ENCODE measurements around the gene SRPK2.
A peak's percentile ranks its signal among the peaks of the same experiment; 100 is the strongest.
"Not testable (repeated sequence)": the region's sequence is repeated elsewhere in the genome, so short reads cannot be mapped to it uniquely, and the experiment has no call there.

SRPK2 gene

GRCh38 chr7:105267244-105267643 lies 121.5 kb downstream of the SRPK2 start:
- no peak for DNase-seq (ENCODE audit: low read depth, low spot score)

- DNase-seq (ENCODE audit: low read depth, low spot score): no peak
These were observed 124.0 kb downstream of the SRPK2 start for GRCh38 chr7:105264707-105265106.

- no peak for DNase-seq (ENCODE audit: low read depth, low spot score)
These were observed 127.0 kb downstream of the SRPK2 start for GRCh38 chr7:105261689-105262088.

- DNase-seq (ENCODE audit: low read depth, low spot score): not testable (repeated sequence)
These were observed 128.4 kb downstream of the SRPK2 start for GRCh38 chr7:105260201-105260871.

GRCh38 chr7:105258919-105259318 lies 129.8 kb downstream of the SRPK2 start:
- not testable (repeated sequence) for DNase-seq (ENCODE audit: low read depth, low spot score)

- no peak for DNase-seq (ENCODE audit: low read depth, low spot score)
These were observed 131.4 kb downstream of the SRPK2 start for GRCh38 chr7:105257338-105257737.

DNA sequence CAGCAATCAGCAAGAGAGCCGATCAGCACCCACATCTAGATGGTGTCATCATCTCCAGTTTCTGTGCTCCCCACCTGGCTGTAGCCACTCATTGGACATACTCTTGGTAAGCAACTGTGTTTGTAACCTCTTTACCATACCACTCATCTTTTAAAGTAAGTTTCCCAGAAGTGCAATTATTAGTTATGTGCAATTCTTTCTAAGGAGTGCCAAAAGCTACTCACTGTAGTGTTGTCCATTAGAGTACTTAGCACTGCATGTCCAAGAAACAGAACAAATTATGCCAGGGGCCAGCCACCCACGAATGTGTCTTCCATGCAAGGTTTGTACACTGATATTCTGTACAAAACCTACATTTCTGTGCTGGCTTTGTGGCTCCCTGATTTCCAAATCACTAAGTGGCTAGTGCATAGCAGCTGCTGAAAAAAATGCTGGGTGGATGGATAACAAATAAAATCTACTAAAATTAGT lies 131.9 kb downstream of the SRPK2 start:
- no peak for DNase-seq (ENCODE audit: low read depth, low spot score)

DNA sequence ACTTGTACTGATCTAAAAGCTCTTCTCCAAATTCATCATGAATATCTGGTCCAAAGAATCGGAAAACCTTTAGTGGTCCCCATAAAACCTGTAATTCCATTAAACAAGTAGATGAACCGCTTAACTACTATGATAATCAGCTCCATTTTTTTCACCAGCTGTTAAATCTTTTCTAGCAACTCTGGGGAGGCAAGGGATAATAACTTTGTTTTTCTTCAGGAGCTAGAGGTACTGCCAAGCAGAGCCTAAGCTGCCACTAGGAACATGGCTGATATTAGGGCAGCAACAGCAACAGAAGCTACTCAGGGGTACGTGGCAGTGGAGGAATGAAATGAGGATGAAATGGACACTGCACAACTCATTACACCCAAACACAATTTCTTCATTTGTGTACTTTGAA lies 138.0 kb downstream of the SRPK2 start:
- DNase-seq (ENCODE audit: low read depth, low spot score): no peak

- DNase-seq (ENCODE audit: low read depth, low spot score): no peak
These were observed 138.5 kb downstream of the SRPK2 start for GRCh38 chr7:105250239-105250638.

GRCh38 chr7:105249216-105249615 lies 139.5 kb downstream of the SRPK2 start:
- no peak for DNase-seq (ENCODE audit: low read depth, low spot score)

DNA sequence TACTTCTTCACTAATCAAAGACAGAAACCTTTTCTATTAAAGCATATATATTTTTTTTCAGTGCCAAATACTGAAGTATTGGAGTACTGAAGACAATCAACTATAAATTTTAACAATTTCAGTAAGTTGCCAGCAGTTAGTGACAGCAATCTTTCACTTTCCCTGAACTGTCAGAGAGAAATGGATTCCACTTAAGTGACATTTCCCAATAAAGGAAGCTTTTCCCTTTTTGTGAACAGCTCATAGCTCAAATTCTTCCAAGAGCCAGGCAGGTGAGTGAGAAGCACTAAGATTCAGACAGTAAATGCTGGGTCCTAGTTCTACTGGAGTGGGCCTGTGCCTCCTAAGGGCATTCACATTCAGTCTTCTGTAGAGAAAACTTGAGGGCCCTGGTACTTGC lies 142.0 kb downstream of the SRPK2 start:
- no peak for DNase-seq (ENCODE audit: low read depth, low spot score)

GRCh38 chr7:105246256-105246655 lies 142.5 kb downstream of the SRPK2 start:
- no peak for DNase-seq (ENCODE audit: low read depth, low spot score)

GRCh38 chr7:105245398-105246114 lies 143.2 kb downstream of the SRPK2 start:
- no peak for DNase-seq (ENCODE audit: low read depth, low spot score)

DNA sequence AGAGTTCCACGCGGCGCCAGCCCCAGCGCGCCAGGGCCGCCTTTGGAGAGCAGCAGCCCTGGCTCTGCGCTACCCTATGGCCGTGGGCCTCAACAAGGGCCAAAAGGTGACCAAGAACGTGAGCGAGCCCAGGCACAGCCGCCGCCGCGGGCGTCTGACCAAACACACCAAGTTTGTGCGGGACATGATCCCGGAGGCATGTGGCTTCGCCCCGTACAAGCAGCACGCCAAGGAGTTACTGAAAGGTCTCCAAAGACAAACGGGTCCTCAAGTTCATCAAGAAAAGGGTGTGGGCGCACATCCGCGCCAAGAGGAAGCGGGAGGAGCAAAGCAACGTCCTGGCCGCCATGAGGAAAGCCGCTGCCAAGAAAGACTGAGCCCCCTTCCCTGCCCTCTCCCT lies 144.1 kb downstream of the SRPK2 start:
- DNase-seq (ENCODE audit: low read depth, low spot score): no peak

GRCh38 chr7:105241198-105241597 lies 147.5 kb downstream of the SRPK2 start:
- no peak for DNase-seq (ENCODE audit: low read depth, low spot score)

DNA sequence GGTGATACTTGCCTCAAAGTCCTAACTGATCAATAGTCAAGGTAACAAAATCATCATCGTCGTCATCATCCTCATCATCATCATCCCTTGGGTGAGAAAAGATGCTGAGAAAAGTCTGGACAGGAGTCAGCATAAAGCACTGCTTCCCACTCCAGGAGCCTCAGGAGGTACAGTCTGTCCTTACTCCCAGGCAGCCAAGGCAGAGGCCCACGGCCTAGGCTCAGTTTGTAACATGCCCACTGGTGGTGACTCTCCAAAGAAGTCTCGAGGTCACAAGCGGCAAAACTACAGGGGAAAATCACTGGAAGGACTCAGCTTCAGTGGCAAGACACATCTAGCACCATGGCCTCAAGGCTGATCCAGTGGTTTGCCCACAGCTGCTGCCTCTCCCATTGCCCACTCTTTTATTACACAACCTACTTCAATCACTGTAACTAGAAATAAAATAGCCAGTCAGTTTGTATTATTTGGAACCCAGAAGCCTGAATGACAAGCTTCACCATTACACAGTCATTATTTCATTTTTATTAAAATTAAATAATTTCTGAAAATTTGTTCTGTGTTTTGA lies 150.4 kb downstream of the SRPK2 start:
- no peak for DNase-seq (ENCODE audit: low read depth, low spot score)

DNA sequence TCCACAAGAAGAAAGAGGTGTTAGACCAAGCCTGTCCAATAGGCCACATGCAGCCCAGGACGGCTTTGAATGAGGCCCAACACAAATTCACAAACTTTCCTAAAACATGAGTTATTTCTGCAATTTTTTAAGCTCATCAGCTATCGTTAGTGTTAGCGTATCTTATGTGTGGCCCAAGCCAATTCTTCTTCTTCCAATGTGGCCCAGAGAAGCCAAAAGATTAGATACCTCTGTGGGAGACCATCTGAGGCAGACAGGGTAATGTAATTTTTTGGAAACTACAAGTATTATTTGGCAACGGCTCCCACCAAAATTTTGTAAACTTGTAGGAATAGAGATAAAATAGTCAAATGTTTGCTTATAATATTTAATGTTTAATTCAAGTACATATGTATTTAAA lies 153.8 kb downstream of the SRPK2 start:
- DNase-seq (ENCODE audit: low read depth, low spot score): no peak

GRCh38 chr7:105232829-105233291 lies 155.9 kb downstream of the SRPK2 start:
- not testable (repeated sequence) for DNase-seq (ENCODE audit: low read depth, low spot score)

DNA sequence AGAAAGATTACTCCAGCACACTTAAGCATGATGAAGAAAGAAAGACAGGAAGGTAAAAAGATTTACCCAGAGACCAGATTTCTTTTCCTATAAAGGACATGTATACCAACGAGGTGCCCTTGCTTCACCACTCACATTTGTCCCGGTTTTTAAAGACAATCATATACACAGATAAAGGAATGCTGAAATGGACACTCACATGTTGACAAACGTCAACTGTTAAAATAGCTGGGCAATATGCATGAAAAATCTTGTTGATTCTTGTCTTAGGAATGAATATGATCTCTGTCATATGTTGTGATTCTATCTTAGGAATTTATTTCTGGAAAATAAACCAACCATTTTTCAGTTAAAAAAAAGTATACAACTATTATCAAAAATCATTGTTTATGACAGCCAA lies 158.2 kb downstream of the SRPK2 start:
- DNase-seq (ENCODE audit: low read depth, low spot score): no peak

DNA sequence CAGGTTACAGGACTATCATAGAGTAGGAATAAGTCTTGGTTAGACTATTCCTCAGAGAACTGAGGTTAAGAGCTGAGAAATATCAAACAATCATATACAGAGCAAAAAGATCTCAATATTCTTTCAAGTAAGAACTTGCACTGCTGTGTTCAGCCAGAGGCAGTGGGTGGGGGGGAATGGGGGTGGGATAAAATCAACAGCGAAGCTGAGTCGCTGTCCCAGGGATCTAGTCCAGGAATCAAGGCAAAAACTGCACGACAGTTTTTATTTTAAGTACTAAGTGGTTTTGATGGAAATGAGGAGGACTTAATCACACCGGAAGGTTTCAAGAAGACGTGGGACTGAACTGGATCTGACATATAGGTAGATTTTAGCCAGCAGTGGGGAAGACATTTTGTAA lies 159.1 kb downstream of the SRPK2 start:
- no peak for DNase-seq (ENCODE audit: low read depth, low spot score)

GRCh38 chr7:105228555-105228954 lies 160.2 kb downstream of the SRPK2 start:
- DNase-seq (ENCODE audit: low read depth, low spot score): peak; percentile 80

- no peak for DNase-seq (ENCODE audit: low read depth, low spot score)
These were observed 161.3 kb downstream of the SRPK2 start for GRCh38 chr7:105227391-105227790.
